Measurements from ENCODE around the gene HDHD3. TPM values are rescaled to one million over a fixed set of nuclear protein-coding genes. Genes with fewer than 3 reads are reported as not detected.

The HDHD3 gene
- total RNA-seq, 1 donor from 2014 or later, result 15.7 TPM

DNA sequence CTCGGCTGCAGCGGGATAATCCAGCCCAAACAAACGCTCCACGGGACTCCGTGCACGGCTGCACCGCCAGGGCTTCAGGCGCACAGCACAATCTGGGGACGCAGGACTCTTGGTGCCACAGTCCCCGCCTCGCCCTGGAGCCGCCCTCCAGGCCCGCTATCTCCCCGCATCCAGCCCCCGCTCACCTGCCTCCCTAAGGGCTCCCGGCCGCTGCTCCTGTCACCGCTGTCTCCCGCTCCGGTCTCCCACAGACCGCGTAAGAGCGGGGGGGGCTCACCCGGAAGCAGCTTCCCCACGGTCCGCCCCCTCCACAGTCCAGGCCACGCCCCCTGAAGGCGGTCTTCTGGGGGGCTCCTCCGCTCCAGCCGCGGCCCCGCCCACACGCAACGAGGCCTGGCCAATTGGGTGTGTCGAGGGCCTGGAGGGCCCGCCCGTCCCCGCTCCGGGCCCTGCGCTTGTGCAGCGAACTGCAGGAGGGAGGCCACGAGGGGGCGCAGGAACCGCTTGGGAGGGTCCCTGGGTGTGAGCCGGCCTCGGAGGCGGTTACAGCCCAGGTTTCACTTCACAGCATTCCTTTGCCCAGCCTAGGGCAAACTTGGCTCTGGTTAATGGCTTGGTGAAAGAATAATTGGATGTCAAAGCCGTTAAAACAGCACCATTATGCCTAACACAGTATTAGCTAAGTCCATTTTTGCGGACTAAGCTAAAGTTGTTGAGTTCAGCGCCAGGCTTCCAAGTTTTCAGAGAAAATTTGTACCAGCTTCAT is 24.4 kb upstream of the HDHD3 start, which contains the start of gene ALAD:
Gene ALAD (minus strand): TSS at position 258 of the 766 bp plus-strand sequence. CDS start 7,725 bp downstream, outside the sequence.
- peak; percentile 99 for DNase-seq (ENCODE audit: low spot score)
- no peaks in the 10 kb centered on the region for H3K9me3 Mint-ChIP-seq
- no peaks in the 10 kb centered on the region for H3K27me3 Mint-ChIP-seq (ENCODE audit: insufficient read depth)
- H3K4me3 Mint-ChIP-seq, result peak within 1 kb of the TSS; percentile 89
- peaks cover 4% of the 10 kb centered on the region for H3K36me3 Mint-ChIP-seq (ENCODE audit: low read depth)
- intact Hi-C loops (cut with micrococcal nuclease), result loop anchor here (1.0 to 5.0 kb wide), 9 partner anchors 9 to 684 kb away; partner anchors contain the start of genes C9orf43, CDC26, FKBP15 and INIP
- peak within 1 kb of the TSS; percentile 67 for H3K27ac Mint-ChIP-seq
- peaks cover 25% of the 10 kb centered on the region for H3K4me1 Mint-ChIP-seq (ENCODE audit: low read depth)

DNA sequence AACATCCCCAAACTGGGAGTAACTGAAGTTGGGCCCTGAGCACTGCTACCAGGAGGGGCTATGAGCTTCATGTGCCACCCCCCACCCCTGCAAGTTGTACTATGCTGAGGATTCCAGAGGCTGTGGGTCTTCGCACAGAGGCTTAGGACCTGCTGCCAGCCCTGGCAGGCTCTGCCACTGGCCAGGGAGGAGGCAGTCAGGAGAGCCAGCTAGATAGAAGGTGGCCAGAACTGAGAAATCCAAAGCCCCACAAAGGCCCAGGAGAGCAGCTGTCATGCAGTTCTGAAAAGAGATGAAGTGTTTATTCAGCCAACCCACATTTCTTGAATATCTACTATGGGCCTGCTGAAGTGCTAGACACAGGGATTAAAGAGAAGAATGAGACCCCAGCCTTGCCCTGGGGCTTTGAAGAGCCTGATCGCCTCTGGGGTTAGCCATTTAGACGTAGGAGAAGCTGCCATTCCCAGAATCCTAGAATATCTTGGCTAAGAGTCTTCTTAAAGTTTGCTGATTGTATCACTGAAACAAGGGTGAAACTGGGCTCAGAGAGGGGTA is 22.9 kb upstream of the HDHD3 start:
- Mint-ChIP-seq H3K36me3 (ENCODE audit: low read depth) (peaks cover 6% of the 10 kb centered on the region), H3K4me3 (peak overlapping the region; percentile 78), H3K27ac (no peak overlapping the region), H3K9me3 (no peaks in the 10 kb centered on the region), H3K4me1 (ENCODE audit: low read depth) (peaks cover 25% of the 10 kb centered on the region), H3K27me3 (ENCODE audit: insufficient read depth) (no peaks in the 10 kb centered on the region)
- no peak for DNase-seq (ENCODE audit: low spot score)
- intact Hi-C loops (cut with micrococcal nuclease), result loop anchor here (2.0 to 5.0 kb wide), 2 partner anchors 191 to 682 kb away; partner anchors contain the start of gene INIP

DNA sequence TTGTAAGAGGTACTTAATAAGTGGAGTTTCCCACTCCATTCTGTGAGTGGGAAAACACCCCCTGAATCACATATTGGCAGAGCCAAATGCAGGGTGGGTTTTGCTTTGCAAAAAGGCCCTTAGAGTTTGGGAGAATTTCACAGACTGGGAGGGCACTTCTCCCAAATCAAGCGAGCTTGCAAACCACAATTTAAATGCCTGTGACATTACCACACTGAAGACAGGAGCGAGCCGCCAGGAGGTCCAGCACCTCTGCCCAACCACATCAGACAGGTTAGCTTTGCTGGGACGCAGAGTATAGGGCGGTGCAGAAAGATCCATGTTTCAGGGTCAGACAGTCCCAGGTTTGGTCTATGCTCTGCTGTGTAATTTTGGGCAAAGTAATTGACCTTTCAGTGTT is 22.0 kb upstream of the HDHD3 start:
- no peaks in the 10 kb centered on the region for H3K27me3 Mint-ChIP-seq (ENCODE audit: insufficient read depth)
- H3K27ac Mint-ChIP-seq, result no peak overlapping the region
- H3K36me3 Mint-ChIP-seq (ENCODE audit: low read depth), result peaks cover 6% of the 10 kb centered on the region
- peaks cover 25% of the 10 kb centered on the region for H3K4me1 Mint-ChIP-seq (ENCODE audit: low read depth)
- no peaks in the 10 kb centered on the region for H3K9me3 Mint-ChIP-seq
- intact Hi-C loops (cut with micrococcal nuclease), result no loop called here
- no peak for DNase-seq (ENCODE audit: low spot score)
- peak overlapping the region; percentile 78 for H3K4me3 Mint-ChIP-seq

DNA sequence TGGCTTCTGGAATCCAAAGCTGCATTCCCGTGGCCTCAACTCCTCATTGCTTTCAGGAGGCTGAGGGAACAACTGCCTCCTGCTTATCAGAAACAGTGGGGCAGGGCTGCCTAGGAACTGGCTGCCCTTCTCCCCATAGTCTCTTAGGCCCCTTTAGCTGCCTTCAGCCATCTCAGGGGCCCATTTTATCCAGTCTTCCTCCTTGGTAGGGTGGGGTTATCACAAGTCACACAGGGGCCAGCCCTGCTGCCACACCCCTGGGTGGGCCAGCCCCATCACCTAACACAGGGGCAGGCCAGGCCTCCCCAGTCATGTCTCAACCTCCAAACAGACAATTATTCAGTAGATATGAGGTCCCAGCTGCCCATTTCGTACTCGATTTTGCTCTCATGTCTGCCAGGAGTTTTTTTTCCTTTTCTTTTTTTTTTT is 20.4 kb upstream of the HDHD3 start:
- H3K4me3 Mint-ChIP-seq, result no peak overlapping the region
- H3K9me3 Mint-ChIP-seq, result no peaks in the 10 kb centered on the region
- no peak for DNase-seq (ENCODE audit: low spot score)
- peaks cover 25% of the 10 kb centered on the region for H3K4me1 Mint-ChIP-seq (ENCODE audit: low read depth)
- no peak overlapping the region for H3K27ac Mint-ChIP-seq
- intact Hi-C loops (cut with micrococcal nuclease), result no loop called here
- no peaks in the 10 kb centered on the region for H3K27me3 Mint-ChIP-seq (ENCODE audit: insufficient read depth)
- H3K36me3 Mint-ChIP-seq (ENCODE audit: low read depth), result peaks cover 6% of the 10 kb centered on the region

DNA sequence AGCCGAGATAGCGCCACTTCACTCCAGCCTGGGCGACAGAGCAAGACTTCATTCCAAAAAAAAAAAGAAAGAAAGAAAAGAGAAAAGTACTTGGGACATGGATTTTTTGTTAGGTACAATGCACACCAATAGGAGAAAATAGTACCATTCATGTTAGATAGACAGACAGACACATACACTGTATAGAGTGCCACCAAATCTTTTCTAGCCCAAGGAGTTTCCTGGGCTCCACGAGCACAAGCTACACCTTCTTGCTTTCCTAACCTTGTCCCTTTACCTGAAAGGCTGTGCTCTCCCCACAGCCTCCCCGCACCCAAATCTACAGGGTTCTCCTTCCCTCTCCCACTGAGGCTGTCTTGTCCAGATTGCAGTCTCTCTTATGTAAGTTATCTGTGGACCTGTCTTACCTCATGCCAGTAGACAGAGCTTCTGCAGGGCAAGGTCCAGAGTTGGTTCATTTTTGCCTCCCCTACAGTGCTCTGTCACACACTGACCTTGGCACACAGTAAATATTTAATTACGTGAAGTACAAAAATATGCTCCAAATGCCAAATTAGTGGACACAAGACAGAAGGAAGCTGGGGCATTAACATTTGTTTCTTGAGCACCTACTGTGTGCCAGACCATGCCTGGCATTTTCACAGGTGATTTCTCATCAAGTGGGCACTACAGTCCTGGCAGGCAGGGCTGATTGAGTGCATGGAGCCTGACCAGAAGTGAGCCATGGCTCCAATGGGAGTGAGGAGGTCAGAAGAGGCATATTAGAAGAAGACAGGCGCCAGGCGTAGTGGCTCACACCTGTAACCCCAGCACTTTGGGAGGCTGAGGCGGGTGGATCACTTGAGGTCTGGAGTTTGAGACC is 18.4 kb upstream of the HDHD3 start:
- no peak overlapping the region for H3K27ac Mint-ChIP-seq
- intact Hi-C loops (cut with micrococcal nuclease), result no loop called here
- H3K9me3 Mint-ChIP-seq, result no peaks in the 10 kb centered on the region
- no peak overlapping the region for H3K4me3 Mint-ChIP-seq
- no peaks in the 10 kb centered on the region for H3K27me3 Mint-ChIP-seq (ENCODE audit: insufficient read depth)
- peaks cover 19% of the 10 kb centered on the region for H3K4me1 Mint-ChIP-seq (ENCODE audit: low read depth)
- H3K36me3 Mint-ChIP-seq (ENCODE audit: low read depth), result peaks cover 12% of the 10 kb centered on the region
- no peak for DNase-seq (ENCODE audit: low spot score)

DNA sequence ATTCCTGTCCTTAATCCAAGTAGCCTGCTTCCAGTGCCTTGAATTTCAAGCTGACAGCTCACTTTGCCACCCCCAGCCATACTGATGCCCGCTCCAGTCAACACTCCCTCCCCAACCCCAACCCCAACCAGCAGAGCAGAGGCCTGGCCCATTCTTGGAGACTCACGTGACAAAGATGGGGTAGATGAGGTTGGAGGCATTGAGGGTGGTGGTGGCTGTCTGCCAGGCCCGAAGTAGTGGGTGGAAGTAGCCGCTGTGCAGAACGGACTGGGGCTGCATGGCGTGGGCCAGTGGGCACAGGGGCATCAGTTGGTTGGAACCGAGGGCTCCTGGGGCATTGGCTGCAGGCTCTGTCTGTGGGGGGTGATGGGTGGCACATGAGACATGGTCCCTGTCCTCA is 16.5 kb upstream of the HDHD3 start:
- Mint-ChIP-seq H3K4me3 (no peak overlapping the region), H3K27ac (no peak overlapping the region), H3K9me3 (no peaks in the 10 kb centered on the region), H3K36me3 (ENCODE audit: low read depth) (peaks cover 13% of the 10 kb centered on the region), H3K4me1 (ENCODE audit: low read depth) (peaks cover 7% of the 10 kb centered on the region), H3K27me3 (ENCODE audit: insufficient read depth) (no peaks in the 10 kb centered on the region)
- intact Hi-C loops (cut with micrococcal nuclease), result no loop called here
- DNase-seq (ENCODE audit: low spot score), result no peak

DNA sequence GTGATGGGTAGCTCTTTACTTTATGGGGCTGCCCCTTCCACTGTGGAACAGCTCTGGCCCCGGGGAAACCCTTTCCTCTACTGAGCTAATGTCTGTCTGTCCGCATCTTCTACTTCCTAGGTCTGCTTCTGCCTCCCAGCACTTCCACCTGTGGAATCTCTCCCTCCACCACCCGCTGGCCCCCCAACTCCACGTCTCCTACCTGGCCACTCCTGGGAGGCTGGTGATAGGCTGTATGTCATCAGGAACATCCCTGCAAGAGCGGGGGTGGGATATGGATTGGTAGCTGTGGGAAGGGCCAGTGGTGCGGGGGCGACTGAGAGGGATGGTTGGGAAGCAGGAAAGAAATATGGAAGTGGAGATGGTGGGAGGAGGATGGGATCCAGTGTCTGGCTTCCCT is 15.1 kb upstream of the HDHD3 start:
- no peak overlapping the region for H3K27ac Mint-ChIP-seq
- no peak for DNase-seq (ENCODE audit: low spot score)
- no peak overlapping the region for H3K4me3 Mint-ChIP-seq
- no peaks in the 10 kb centered on the region for H3K27me3 Mint-ChIP-seq (ENCODE audit: insufficient read depth)
- H3K4me1 Mint-ChIP-seq (ENCODE audit: low read depth), result peaks cover 7% of the 10 kb centered on the region
- H3K36me3 Mint-ChIP-seq (ENCODE audit: low read depth), result peaks cover 15% of the 10 kb centered on the region
- H3K9me3 Mint-ChIP-seq, result no peaks in the 10 kb centered on the region
- intact Hi-C loops (cut with micrococcal nuclease), result no loop called here

DNA sequence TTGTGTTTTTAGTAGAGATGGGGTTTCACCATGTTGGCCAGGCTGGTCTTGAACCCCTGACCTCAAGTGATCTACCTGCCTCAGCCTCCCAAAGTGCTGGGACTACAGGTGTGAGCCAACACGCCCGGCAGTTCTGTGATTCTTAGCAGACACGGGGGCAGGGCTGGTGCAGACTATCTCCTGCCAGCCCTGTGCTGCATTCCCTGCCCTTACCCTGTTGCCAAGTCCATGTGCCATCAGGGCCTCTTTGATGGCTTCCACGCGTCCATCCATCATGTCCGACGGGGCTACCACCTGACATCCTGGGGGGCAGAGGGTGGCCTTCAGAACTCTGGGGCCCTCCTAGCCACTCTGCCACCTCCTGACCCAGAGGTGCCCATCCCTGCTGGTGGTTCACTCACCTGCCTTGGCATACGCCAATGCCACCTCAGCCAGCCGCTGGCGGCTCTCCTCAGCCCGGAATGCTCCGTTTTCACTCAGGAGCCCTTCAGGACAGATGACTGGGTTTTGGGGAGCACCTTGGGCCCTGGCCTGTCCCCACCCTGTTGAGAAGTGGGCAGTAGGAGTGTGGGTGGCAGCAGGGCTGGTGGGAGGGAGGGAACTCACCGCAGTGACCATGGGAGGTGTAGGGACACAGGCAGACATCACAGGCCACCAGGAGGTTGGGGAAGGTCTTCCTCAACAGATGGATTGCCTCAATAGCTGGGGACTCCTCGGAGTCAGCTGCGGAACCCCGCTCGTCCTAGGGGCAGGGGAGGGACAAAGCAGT is 13.6 kb upstream of the HDHD3 start:
- no peak overlapping the region for H3K4me3 Mint-ChIP-seq

DNA sequence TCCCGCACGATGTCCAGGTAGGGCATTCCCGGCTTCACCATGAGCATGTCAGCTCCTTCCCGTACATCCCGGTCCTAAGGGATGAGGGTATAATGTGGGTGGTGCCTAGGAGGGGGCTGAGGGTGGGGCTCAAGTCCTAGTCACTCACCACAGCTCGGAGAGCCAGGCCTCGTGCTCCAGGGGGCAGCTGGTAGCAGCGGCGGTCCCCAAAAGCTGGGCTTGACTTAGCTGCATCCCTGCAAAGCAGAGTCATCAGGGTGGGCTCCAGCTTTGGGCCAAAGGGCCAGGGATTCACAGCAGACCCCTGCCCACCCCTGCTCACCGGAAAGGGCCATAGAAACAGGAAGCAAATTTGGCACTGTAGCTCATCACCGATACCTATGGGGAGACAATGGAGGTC is 12.7 kb upstream of the HDHD3 start:
- no peaks in the 10 kb centered on the region for H3K27me3 Mint-ChIP-seq (ENCODE audit: insufficient read depth)
- peaks cover 12% of the 10 kb centered on the region for H3K36me3 Mint-ChIP-seq (ENCODE audit: low read depth)
- no peaks in the 10 kb centered on the region for H3K9me3 Mint-ChIP-seq
- no peaks in the 10 kb centered on the region for H3K4me1 Mint-ChIP-seq (ENCODE audit: low read depth)
- DNase-seq (ENCODE audit: low spot score), result no peak
- no peak overlapping the region for H3K4me3 Mint-ChIP-seq
- intact Hi-C loops (cut with micrococcal nuclease), result no loop called here
- no peak overlapping the region for H3K27ac Mint-ChIP-seq

More for the DNA sequence above, 13.6 kb upstream of the HDHD3 start:
- no peak overlapping the region for H3K27ac Mint-ChIP-seq
- no peaks in the 10 kb centered on the region for H3K27me3 Mint-ChIP-seq (ENCODE audit: insufficient read depth)
- no peaks in the 10 kb centered on the region for H3K4me1 Mint-ChIP-seq (ENCODE audit: low read depth)
- intact Hi-C loops (cut with micrococcal nuclease), result no loop called here
- H3K36me3 Mint-ChIP-seq (ENCODE audit: low read depth), result peaks cover 14% of the 10 kb centered on the region
- DNase-seq (ENCODE audit: low spot score), result no peak
- no peaks in the 10 kb centered on the region for H3K9me3 Mint-ChIP-seq

DNA sequence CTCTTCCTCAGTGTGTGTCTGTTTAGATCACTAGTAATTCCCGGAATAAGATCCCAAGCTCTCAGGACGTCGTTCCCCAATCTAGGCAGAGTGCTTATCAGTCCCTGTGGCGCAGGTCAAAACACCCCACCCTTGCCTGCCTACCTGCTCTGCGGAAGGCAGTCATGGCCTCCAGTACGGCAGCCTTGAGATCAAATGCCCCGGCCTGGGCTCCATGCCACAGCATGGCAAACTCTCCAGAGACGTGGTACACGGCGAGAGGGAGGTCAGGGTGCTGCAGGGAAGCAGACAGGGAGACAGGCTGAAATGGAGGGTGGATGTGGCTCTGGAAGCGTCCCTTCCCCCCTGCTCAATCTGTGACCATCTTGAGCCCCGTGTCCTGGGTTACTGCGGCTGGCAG is 12.0 kb upstream of the HDHD3 start:
- no peak for DNase-seq (ENCODE audit: low spot score)
- intact Hi-C loops (cut with micrococcal nuclease), result no loop called here
- H3K27me3 Mint-ChIP-seq (ENCODE audit: insufficient read depth), result no peaks in the 10 kb centered on the region

DNA sequence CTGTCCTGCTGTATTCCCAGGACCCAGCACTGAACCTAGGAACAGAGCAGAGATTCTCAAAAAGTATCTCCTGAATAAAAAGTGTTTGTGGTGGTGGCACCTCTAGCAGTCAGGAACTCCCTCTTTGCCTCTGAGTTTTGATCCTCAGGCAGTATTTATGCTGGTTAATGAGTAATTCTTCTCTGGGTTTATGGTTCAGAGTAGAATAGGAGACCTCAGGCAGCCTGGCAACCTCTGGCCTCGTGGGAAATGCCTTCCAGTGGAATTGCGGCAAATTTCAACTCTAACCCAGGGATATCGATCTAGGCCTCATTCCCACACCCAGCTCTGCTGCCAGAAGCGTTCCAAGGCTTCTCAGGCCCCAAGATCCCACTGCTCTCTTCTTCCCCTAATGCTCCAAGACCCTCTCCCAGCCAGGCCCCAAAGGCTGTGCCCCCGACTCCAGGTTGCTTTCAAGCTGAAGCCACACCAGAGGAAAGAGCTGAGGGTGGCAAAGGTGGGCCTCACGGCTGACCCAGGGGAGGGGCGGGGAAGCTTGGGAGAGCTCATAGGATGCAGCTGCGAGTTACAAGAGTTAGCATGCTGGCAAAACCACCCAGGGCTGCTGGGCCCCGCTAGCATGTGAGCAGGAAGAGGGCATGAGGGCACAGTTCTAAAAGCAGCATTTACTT is 10.9 kb upstream of the HDHD3 start:
- no peak overlapping the region for H3K27ac Mint-ChIP-seq
- no peaks in the 10 kb centered on the region for H3K27me3 Mint-ChIP-seq (ENCODE audit: insufficient read depth)
- no peaks in the 10 kb centered on the region for H3K9me3 Mint-ChIP-seq
- no peaks in the 10 kb centered on the region for H3K4me1 Mint-ChIP-seq (ENCODE audit: low read depth)
- intact Hi-C loops (cut with micrococcal nuclease), result no loop called here
- DNase-seq (ENCODE audit: low spot score), result no peak
- H3K4me3 Mint-ChIP-seq, result no peak overlapping the region
- H3K36me3 Mint-ChIP-seq (ENCODE audit: low read depth), result peaks cover 12% of the 10 kb centered on the region

More for the DNA sequence above, 12.0 kb upstream of the HDHD3 start:
- Mint-ChIP-seq H3K4me1 (ENCODE audit: low read depth) (no peaks in the 10 kb centered on the region), H3K36me3 (ENCODE audit: low read depth) (peaks cover 12% of the 10 kb centered on the region), H3K9me3 (no peaks in the 10 kb centered on the region), H3K27ac (no peak overlapping the region), H3K4me3 (no peak overlapping the region)
